ENCODE measurements around the gene IL13RA2.

DNA sequence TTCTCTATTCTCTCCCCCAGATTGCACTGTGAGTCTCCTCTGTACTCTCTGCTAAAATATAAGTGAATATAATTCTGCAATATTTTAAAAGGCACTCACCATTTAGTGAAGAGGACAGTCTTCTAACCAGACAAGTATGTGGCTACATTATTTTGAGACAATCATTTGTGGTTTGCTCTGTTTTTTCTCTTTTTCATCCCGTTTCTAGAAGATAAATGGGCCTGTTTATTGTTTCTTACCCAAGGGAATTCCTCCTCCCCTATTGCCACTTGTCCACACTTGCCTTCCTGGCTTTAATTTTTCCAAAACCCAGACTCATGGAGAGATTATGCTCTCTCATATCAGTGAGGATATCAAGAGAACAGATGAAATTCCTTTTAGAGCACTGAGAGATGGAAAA is 18.6 kb upstream of the IL13RA2 start:
- TF ChIP-seq POLR2A (IDR thresholded peaks at IDR 0.05; ENCODE audit: control extremely low read depth in 1 of 2, low read depth in 2 of 2, low read length in 2 of 2) (no peak), EP300 (IDR thresholded peaks at IDR 0.05; ENCODE audit: borderline replicate concordance in 1 of 2, low read depth in 2 of 2, low read length in 2 of 2) (no peak), CEBPB (IDR thresholded peaks at IDR 0.05; ENCODE audit: low read depth, low read length) (no peak)
- TF ChIP-seq, protein P1, sequence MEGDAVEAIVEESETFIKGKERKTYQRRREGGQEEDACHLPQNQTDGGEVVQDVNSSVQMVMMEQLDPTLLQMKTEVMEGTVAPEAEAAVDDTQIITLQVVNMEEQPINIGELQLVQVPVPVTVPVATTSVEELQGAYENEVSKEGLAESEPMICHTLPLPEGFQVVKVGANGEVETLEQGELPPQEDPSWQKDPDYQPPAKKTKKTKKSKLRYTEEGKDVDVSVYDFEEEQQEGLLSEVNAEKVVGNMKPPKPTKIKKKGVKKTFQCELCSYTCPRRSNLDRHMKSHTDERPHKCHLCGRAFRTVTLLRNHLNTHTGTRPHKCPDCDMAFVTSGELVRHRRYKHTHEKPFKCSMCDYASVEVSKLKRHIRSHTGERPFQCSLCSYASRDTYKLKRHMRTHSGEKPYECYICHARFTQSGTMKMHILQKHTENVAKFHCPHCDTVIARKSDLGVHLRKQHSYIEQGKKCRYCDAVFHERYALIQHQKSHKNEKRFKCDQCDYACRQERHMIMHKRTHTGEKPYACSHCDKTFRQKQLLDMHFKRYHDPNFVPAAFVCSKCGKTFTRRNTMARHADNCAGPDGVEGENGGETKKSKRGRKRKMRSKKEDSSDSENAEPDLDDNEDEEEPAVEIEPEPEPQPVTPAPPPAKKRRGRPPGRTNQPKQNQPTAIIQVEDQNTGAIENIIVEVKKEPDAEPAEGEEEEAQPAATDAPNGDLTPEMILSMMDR (IDR thresholded peaks at IDR 0.05; ENCODE audit: control extremely low read depth in 1 of 3, insufficient read depth in 1 of 3, low read depth in 1 of 3, low read length in 3 of 3), result no peak
